NCI-H146 treated with DMSO at 0.1 percent for 48 hours (cell line): ENCODE results near the gene ATP1B3.
A peak's percentile ranks its signal among the peaks of the same experiment; 100 is the strongest.
"Not testable (repeated sequence)": the region's sequence is repeated elsewhere in the genome, so short reads cannot be mapped to it uniquely, and the experiment has no call there.

ENCODE experiments used
- DNase-seq: peaks from one replicate; lab custom pipeline; 2025; ENCODE audit not compliant: unreplicated experiment; lab: John Stamatoyannopoulos, UW

Gene ATP1B3

DNA sequence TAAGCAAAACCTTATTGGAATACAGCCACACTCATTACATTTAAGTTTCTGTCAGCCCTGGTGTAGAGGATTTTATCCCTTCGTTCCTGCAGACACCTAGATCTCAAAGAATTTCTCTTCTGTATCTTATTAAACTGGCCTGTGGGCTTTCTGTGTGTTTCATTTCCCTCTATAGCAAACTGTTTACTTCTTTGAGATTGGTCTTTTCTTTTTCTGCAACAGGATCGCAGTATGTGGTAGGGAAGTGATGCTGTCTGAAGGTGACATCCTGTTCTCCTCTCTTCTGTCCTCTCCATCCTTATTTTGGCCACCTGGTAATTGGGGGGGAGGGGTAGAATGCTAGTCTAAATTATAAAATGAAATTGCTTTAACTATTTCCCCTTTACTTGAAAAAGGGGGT is 25.5 kb downstream of the ATP1B3 start:
- no peak for DNase-seq

DNA sequence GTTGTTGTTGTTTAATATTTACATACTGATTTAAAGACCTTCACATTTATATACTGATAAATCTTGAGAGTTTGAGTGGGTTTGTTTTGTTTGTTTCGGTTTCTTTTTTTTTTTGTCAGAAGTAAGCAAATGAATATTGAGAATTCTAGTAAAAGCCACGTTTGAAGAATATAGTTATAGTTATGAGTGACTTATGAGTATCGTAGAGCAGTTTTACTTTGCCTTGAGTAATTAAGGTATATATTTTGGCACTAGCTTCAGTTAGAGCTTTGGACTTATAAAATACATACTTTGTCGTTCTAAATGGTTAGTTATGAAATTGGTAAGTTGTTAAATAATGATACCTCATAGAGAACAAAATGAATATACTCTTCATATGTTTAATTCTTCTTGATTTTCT is 27.8 kb downstream of the ATP1B3 start:
- no peak for DNase-seq

DNA sequence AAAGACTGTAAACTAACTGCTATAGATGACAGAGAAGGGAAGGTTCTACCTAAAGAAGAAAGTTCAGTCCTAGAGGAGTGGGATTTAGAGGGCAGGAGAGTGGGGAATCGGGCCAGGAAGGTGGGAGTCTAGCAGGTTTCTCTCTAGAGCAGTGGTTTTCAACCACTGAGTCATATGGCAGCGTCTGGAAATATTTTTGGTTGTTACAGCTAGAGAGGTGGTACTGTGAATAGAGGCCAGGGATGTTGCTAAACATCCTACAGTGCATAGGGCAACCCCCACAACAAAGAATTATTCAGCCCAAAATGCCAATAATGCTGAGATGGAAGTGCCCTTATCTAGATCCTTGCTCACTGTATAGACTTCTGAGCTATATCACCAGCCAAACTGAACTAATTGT is 28.7 kb downstream of the ATP1B3 start:
- DNase-seq, result no peak

DNA sequence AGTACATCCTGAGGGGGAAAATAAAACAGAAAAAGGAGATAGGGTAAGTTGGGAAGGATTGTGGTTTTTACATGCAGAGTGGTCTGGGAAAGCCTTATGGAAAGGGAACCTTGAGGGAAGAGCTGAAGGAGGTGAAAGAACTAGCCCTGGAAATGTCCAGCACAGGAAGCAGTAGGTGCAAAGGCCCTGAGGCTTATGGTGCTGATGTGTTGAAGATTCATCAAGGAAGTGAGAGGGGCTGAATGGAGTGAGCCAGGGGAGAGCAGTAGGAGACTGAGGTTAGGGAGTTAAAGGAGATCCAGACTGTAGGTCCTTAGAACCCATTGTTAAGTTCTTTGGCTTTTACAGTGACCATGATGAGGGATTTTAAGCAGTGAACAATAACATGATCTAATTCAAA is 33.0 kb downstream of the ATP1B3 start:
- no peak for DNase-seq

DNA sequence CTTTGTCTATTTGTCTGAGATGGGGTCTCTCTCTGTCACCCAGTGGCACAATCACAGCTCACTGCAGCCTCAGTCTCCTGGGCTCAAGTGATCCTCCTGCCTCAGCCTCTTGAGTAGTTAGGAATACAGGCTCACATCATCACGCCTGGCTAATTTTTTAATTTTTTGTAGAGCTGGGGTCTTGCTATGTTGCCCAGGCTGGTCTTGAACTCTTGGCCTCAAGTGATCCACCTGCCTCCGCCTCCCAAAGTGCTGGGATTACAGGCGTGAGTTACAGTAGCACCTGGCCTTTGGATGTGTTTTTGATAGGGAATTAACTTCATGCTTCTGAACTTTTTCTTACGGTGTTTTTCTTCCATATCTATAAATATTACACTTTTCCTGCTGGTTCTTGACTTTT is 33.5 kb downstream of the ATP1B3 start:
- DNase-seq, result not testable (repeated sequence)

DNA sequence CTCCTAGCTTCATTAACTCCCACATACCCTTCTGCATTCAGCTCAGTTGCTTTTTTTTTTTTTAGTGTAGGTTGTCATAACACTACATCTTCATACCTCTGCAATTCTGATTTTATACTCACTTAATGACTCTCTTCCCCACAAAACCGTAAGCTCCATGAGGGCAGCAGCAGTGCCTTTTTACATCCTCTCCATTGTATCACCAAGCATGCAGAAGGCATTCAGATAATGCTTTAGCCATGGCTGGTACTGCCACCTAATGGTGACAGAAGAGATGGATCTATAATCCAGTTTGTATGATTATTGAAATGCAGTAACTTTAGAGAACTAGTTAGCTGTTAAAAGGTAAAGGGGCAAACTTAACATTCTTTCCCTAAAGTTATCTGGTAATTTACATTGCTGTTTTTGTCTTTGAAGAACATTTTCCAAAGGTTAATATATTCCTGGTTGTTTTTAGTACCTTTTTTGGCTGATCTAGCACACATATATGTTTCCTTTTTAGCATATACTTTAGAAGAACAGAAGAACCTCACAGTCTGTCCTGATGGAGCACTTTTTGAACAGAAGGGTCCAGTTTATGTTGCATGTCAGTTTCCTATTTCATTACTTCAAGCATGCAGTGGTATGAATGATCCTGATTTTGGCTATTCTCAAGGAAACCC is 36.8 kb downstream of the ATP1B3 start:
- peak; percentile 32 for DNase-seq

DNA sequence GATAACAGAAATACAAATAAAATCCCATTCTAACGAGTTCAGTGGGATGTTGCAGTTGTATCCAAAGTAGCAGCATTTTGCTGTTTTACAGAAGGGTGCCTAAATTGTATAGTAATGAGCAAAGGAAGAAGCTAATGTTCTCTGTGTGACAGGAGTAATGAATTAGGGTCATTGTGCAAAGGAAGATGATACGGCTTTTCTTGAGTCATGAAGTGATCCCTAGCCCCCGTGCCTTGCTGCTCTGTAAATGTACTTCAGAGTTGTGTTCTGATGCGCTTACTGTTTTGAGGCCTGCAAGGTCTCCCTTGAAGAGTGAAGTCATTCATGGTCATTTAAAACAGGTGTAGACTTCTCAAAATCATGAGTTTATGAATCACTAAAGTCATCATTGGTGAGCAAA is 37.9 kb downstream of the ATP1B3 start:
- no peak for DNase-seq

DNA sequence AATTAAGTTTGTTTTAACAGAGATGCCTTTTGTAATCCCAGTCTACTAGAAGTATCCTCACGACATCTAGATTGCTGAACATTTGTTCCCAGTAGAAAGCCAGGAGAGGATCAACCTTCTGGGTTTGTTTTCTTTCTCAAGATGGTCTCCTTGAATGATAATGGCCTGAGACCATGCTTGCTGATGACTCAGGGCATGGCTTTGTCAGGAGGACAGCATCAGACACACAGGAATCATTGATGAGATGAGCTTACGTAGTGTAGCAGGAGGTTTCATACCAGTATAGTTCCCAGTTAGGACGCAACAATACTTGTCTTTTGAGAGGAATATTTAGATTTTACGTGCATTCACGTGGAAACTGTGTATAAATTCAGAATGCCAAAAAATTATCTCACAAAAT is 38.6 kb downstream of the ATP1B3 start:
- no peak for DNase-seq

DNA sequence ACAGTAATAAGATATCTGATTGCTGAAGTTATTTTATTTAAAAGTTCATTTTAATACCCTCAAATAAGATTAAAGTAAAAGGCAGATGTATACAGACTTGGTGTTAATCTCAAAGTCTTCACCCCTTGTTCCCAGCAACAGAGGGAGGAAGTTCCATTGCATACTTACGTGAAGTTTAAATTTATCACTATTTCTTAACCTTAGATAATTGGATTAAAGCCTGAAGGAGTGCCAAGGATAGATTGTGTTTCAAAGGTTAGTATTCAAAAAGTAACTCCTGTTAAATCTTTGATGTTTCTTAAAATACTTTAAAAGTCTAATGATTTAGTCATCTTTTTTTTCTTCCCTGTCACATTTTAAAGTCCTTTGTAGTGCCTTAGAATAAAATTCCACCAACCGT is 39.3 kb downstream of the ATP1B3 start:
- DNase-seq, result no peak

DNA sequence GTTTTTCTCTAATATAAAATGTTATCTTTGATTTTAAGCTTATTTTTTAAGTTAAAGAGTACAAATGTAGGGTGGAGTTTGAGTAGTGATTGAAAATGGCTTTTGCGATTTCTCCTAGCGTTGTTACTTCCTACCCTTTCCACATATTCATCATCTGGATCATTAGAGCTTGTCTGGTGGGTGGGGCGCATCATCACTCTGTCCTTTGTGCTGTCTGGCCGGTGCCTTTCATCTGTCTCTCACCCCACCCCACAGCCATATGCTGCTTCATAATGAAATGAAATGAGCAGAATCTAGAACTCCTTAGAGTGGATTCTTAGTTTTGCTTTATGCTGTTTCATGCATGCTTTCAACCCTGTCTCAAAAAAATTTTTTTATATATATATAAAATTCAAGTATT is 44.3 kb downstream of the ATP1B3 start:
- no peak for DNase-seq

DNA sequence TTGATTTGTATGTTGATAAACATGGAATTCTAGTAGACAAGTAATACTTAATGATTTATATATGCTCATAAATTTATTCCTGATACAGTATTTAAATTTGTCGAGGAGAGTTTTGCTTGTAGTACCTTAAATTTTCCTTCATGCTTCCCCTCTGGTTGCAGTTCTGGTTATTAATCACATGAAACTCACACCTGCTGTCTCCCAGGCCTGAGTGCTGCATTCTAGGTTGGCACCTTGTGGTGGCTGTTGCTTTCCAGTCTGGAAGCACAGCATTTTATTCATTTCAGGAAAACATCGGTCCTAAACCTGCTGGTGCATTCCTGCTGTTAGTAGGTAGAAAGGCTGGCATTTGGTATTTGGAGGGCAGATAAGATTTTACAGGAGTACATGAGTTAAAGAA is 44.9 kb downstream of the ATP1B3 start:
- DNase-seq, result no peak

DNA sequence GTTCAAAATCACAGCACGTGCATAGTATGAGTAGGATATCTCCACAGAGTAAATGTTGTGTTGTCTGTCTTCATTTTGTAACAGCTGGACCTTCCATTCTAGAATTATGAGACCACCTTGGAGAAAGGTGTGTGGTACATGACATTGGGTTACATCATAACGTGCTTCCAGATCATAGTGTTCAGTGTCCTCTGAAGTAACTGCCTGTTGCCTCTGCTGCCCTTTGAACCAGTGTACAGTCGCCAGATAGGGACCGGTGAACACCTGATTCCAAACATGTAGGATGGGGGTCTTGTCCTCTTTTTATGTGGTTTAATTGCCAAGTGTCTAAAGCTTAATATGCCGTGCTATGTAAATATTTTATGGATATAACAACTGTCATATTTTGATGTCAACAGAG is 49.2 kb downstream of the ATP1B3 start:
- DNase-seq, result not testable (repeated sequence)

DNA sequence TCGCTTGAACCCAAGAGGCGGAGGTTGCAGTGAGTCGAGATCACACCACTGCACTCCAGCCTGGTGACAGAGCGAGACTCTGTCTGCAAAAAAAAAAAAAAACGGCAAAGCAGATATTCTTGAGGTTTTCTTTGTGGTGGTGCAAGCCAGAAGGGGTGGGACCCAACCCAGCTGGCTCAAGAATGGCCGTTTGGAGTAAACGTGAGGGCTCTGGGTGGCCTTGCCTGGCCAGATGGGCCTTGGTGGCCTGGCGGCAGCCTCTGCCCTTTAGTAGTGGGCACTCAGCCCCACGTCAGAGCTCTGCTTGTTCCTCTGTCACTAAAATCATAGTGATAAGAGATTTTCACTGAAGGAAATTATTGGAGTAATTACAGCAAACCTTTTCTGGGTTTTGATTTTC is 50.5 kb downstream of the ATP1B3 start:
- DNase-seq, result no peak

DNA sequence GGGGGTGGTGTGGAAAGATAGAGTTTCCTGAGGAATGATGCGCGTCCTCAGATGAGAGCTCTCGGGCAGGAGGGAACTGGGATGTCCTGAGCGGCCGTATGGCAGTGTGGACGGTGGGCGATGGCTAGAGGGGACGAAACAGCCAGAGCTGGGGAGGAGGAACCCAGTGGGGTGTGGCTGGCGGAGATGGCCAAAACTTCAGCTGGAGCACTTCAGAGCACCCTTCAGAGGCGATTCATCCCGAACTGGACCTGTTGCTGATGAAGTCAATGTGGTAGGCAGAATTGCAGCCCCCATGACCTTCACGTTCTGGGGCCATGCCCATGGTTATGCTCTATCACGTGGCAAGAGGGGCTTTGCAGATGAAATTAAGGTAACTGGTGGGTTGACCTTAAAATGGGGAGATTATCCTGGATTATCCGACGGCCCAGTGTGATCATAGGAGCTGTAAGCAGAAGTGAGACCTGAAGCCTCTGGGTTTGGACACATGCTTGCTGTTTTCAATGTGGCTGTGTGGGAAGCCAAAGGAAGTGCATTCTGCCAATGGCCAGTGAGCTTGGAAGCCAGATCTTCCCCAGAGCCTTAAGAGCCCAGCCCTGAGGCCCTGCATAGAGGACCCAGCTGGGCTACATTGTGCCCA is 52.3 kb downstream of the ATP1B3 start:
- DNase-seq, result no peak

DNA sequence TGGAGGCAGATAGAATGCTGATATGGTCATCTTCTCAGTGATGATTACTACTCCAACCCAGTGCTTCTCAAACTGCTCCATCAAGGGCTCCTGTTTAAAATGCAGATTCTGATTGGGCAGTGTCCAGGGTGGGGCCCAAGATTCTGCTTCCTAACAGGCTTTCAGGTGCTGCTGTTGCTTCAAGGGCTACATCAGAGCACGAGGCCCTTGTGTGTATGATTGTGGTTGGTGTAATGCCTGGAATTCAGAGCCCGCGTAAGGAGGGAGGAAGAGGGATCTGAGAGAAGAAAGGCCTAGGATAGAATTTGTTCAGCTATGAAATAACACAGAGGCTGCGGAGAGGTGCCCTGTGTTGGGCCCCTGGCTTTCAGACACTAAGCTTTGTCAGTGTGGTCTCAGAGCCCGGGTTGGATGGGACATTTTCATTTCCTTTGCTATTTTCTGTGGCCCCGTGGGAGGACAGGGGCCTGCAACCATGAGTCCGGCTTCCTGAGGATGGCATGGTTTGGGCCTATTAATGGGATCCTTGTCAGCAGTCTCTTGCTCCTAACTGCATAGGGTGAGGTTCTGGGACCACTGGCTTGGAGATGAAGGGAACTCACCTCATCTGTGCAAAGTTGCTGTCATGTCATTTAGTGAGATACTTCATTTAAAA is 53.0 kb downstream of the ATP1B3 start:
- no peak for DNase-seq

DNA sequence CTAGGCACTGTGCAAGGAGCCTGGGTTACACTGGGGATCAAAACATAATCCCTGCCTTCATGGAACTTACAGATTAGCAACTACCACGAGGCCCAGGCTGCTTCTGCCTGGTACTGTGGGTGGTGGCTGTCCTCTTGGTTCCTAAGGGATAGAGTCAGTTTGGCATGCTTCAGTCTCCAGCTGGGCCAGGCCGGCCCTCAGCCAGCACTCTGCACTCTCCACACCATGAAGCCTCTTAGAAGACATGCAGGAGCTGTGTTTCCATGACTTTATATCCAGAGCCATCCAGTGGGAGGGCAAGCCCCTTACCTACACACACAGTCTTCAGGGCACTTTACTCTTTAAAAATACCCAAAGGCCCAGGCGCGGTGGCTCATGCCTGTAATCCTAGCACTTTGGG is 54.4 kb downstream of the ATP1B3 start:
- no peak for DNase-seq

DNA sequence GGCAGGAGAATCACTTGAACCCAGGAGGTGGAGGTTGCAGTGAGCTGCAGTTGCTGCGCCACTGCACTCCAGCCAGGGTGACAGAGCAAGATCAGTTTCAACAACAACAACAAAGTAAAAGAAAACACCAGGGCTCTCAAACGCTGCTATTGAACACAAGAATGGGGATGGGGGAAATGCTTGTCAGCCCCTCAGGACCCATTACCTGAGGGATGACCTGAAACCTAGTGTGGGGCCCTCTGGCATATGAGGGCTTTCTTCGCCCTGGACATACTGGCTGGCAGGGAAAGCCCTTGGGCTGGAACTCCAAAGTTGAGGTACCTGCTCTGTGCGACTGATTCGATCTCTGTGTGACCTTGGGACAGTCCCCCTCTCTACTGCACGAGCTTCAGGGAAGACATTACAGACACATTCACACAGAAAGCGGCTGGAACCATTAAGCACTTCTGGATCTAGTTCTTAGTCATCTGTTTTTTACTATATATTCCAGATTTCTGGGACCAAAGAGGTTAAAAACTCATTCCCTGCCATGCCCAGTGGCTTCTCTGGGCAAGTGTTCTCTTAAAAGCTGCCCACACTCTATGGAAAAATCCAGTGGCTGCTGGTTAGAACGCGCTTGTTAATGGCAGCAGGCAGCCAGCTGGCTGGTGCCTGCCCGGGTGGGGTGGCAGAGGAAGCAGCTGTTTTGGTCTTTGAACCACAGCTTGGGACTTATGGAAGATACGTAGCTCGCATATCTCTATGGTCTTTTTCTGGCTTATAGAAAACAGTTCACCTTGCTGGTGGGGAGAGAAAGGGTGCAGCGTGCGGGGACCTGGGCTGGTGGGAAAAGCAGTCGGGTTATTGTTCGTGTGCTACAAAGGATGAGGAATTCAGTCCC is 57.2 kb downstream of the ATP1B3 start:
- DNase-seq, result no peak

DNA sequence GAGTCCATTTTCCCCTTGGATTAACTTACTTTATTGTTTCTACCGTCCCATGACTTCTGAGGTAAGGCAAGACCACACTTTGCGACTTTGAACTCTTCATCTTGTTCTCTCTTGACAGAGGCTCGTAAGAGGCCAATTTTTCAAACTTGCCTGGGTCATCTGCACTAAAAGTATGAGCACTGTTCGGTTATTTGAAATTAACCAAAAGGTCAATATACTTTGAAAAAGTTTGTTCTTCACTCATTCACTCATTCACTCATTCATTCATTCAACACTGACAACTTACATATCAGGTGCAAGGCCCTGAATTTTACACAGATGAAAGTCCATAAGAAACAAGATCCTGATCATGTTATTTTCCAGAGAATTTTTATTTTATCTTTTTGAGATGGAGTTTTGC is 57.9 kb downstream of the ATP1B3 start:
- DNase-seq, result no peak

DNA sequence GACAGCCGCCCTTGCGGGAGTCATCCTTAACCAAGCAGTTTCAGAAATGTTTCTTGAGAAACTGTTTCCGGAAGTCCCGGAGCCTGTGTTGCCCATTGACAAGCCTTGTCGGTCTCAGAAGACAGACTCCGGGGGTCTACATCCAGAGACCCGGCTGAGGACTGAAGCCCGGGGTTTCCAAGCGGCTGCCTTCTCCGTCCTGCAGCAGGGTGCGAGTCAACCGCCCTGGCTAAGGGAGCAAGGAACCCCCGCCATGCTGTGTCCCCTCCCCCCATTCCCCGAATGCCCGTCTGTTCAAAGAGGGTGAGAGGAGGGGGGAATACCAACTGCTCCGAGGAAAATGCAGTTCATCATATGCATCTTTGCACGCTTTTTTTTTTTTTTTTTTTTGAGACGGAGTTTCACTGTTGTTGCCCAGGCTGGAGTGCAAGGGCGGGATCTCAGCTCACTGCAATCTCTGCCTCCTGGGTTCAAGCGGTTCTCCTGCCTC is 61.6 kb downstream of the ATP1B3 start:
- DNase-seq, result no peak

DNA sequence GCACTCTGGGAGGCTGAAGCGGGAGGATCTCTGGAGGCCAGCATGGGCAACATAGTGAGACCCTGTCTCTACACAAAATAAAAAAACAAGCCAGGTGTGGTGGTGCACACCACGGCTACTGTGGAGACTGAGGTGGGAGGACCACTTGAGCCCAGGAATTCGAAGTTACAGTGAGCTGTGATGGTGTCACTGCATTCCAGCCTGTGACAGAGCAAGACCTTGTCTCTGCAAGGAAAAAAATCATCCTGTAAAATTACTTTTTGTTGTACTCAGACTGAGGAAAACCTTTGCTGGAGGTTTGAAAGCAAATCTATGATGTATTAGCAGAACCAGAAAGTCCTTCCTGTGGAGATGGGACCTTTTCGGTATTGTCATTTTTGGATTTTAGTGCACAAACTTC is 63.3 kb downstream of the ATP1B3 start:
- DNase-seq, result no peak

DNA sequence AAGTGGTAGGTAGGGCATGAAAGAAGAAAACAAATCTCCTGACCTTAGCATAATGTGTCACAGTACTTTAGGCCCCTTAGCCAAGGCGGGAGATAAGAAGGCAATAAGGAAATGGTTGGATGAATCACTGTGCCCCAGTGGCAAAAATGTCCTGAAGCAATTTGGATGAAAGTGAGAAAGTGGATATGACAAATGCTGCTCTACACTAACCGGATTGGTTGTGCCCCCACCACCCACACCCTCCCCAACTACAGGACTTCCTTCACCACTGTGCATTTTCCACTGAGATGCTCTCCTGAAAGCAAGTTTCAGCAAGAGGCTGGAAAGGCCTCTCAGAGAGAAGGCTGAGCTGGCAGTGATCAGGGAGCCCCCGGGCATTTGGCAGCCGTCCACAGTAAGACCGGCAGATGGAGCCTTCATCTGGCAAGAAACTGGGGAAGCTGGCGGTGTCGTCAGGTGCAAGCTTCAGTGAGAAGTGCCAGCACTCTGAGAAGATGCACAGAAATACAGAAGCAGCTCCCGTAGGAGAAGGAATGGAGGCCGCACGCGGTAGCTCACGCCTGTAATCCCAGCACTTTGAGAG is 63.8 kb downstream of the ATP1B3 start:
- peak; percentile 88 for DNase-seq
